Thoracic aorta (tissue), 2 donors: ENCODE results near the gene ZFP82. TPM values are rescaled to one million over a fixed set of nuclear protein-coding genes. Genes with fewer than 3 reads are reported as not detected.
A peak's percentile ranks its signal among the peaks of the same experiment; 100 is the strongest.

Source experiments
- ATAC-seq: fragments of 150-250 bp; one replicate; pipeline ENCODE4 v1.8.0; 2017; ENCODE audit warnings: low read depth; ENCODE audit not compliant: insufficient number of reproducible peaks, low FRiP score
- DNase-seq: peaks from one replicate; pipeline ENCODE4 v3.0.0-alpha.2; 2020; ENCODE audit warnings: low spot score
- H3K27ac ChIP-seq, 2 donors: fragments of 200-600 bp; sonication (generic); 1 replicate in 1 of 2; 2 replicates in 1 of 2; pipeline ENCODE4 v1.5.1; 2016; ENCODE audit warnings: mild to moderate bottlenecking in 2 of 2, moderate library complexity in 2 of 2
- H3K27me3 ChIP-seq: fragments of 200-600 bp; sonication (generic); replicated peaks from 2 replicates; pipeline ENCODE4 v1.6.0; 2016; ENCODE audit warnings: mild to moderate bottlenecking; ENCODE audit not compliant: insufficient read depth
- H3K36me3 ChIP-seq: fragments of 200-600 bp; sonication (generic); one replicate; pipeline ENCODE4 v1.5.1; 2016
- H3K4me1 ChIP-seq, 2 donors: fragments of 200-600 bp; sonication (generic); 1 replicate in 1 of 2; 2 replicates in 1 of 2; pipeline versions ENCODE4 v1.5.1 to v1.6.0; 2016; ENCODE audit warnings: low read depth in 2 of 2, mild to moderate bottlenecking in 1 of 2; ENCODE audit not compliant: control insufficient read depth in 1 of 2
- H3K4me3 ChIP-seq: fragments of 200-600 bp; sonication (generic); 2 replicates; pipeline ENCODE4 v1.5.1; 2016; ENCODE audit warnings: mild to moderate bottlenecking
- H3K9me3 ChIP-seq: fragments of 200-600 bp; sonication (generic); 2 replicates; pipeline ENCODE4 v1.5.1; 2016
- CTCF ChIP-seq: fragments of 200-600 bp; sonication (generic); IDR thresholded peaks from one replicate; pipeline ENCODE4 v1.5.1; 2019; ENCODE audit warnings: antibody characterized with exemption
- total RNA-seq, 2 donors: library from RNA; depleted of rRNA; stranded (reverse); fragments of >200 nt; gene quantifications; one replicate each; pipeline versions ENCODE4 v1.1.0 to v1.2.3, GENCODE V29; 2016

Gene ZFP82
- total RNA-seq, 2 donors from 2014 or later: 4.2 to 14.4 TPM

- Histone ChIP-seq H3K4me3 (no peak overlapping the region), H3K36me3 (no peaks in the 10 kb centered on the region), H3K4me1 (no peaks in the 10 kb centered on the region), H3K27me3 (no peaks in the 10 kb centered on the region), H3K9me3 (peaks cover 20% of the 10 kb centered on the region), H3K27ac (no peak overlapping the region)
- DNase-seq (no peak), ATAC-seq (no peak)
- no peak for TF ChIP-seq CTCF
Measured at GRCh38 chr19:36436531-36436930, 18.1 kb upstream of the ZFP82 start.

GRCh38 chr19:36423925-36424324, 5.5 kb upstream of the ZFP82 start:
- no peak for TF ChIP-seq CTCF

GRCh38 chr19:36421749-36422481, 3.5 kb upstream of the ZFP82 start:
- H3K36me3 ChIP-seq: no peaks in the 10 kb centered on the region
- DNase-seq: no peak
- no peaks in the 10 kb centered on the region for H3K9me3 ChIP-seq
- ATAC-seq: no peak
- H3K4me1 ChIP-seq: peaks cover 8 to 10% of the 10 kb centered on the region in 2 donors
- H3K27ac ChIP-seq: no peak overlapping the region
- H3K27me3 ChIP-seq: no peaks in the 10 kb centered on the region
- peak overlapping the region; percentile 74 for H3K4me3 ChIP-seq
- TF ChIP-seq CTCF: no peak

More at GRCh38 chr19:36423925-36424324, 5.5 kb upstream of the ZFP82 start:
- no peak overlapping the region for H3K27ac ChIP-seq
- no peak for DNase-seq
- no peaks in the 10 kb centered on the region for H3K9me3 ChIP-seq
- ATAC-seq: no peak
- H3K27me3 ChIP-seq: no peaks in the 10 kb centered on the region
- H3K4me3 ChIP-seq: no peak overlapping the region
- no peaks in the 10 kb centered on the region for H3K4me1 ChIP-seq
- H3K36me3 ChIP-seq: no peaks in the 10 kb centered on the region

- Histone ChIP-seq H3K27ac (peak overlapping the region in 1 of 2 donors; percentile 37), H3K36me3 (no peaks in the 10 kb centered on the region), H3K9me3 (no peaks in the 10 kb centered on the region), H3K4me3 (peak overlapping the region; percentile 74), H3K4me1 (peaks cover 8 to 10% of the 10 kb centered on the region in 2 donors), H3K27me3 (no peaks in the 10 kb centered on the region)
- ATAC-seq: peak; percentile 27
- TF ChIP-seq CTCF: no peak
- DNase-seq: no peak
Measured at GRCh38 chr19:36420961-36421748, 2.7 kb upstream of the ZFP82 start.

- no peak for DNase-seq
- TF ChIP-seq CTCF: no peak
- Histone ChIP-seq H3K4me3 (peak overlapping the region; percentile 80), H3K4me1 (peaks cover 8 to 10% of the 10 kb centered on the region in 2 donors), H3K27me3 (no peaks in the 10 kb centered on the region), H3K36me3 (peaks cover 5% of the 10 kb centered on the region), H3K9me3 (peaks cover 6% of the 10 kb centered on the region), H3K27ac (peak overlapping the region; percentile 61 to 85)
- ATAC-seq: no peak
Measured at GRCh38 chr19:36417752-36418286, 625 bp downstream of the ZFP82 start.
